A549 (cell line): ENCODE data around the gene ITGB1BP2. TPM values are rescaled to one million over a fixed set of nuclear protein-coding genes. Genes with fewer than 3 reads are reported as not detected.

Experiments
- BCL3 ChIP-seq: fragments of >200 bp; sonication (Bioruptor Twin); formaldehyde crosslinking; IDR thresholded peaks from 3 replicates; pipeline ENCODE4 v1.6.1; 2016
- CBX8 ChIP-seq: fragments of 200-600 bp; sonication (generic); IDR thresholded peaks from 2 replicates; pipeline ENCODE4 v1.6.1; 2016
- CHD2 ChIP-seq: fragments of 150-350 bp; IDR thresholded peaks from 2 replicates; pipeline ENCODE4 v1.6.1; 2014; ENCODE audit warnings: low read length; ENCODE audit not compliant: partially characterized antibody
- CHD4 ChIP-seq: fragments of 200-600 bp; sonication (generic); IDR thresholded peaks from 2 replicates; pipeline ENCODE4 v1.6.1; 2016; ENCODE audit warnings: antibody characterized with exemption, mild to moderate bottlenecking, borderline replicate concordance
- CTCF ChIP-seq: fragments of >200 bp; sonication (Bioruptor Twin); formaldehyde crosslinking; IDR thresholded peaks from 3 replicates; pipeline ENCODE4 v1.5.1; 2016
- E2F6 ChIP-seq: IDR thresholded peaks from 2 replicates; pipeline ENCODE4 v1.6.1; 2012; ENCODE audit warnings: low read depth, borderline replicate concordance
- EHMT2 ChIP-seq: fragments of 200-600 bp; sonication (generic); IDR thresholded peaks from 2 replicates; pipeline ENCODE4 v1.6.1; 2016; ENCODE audit warnings: antibody characterized with exemption, low read depth, mild to moderate bottlenecking, moderate library complexity
- ELK1 ChIP-seq: fragments of 150-350 bp; IDR thresholded peaks from 2 replicates; pipeline ENCODE4 v1.6.1; 2014; ENCODE audit warnings: low read depth, mild to moderate bottlenecking, low read length
- EP300 ChIP-seq, 2 experiments: fragments of >200 bp; sonication (Bioruptor Twin); formaldehyde crosslinking; IDR thresholded peaks; 2 replicates in 1 of 2; 3 replicates in 1 of 2; pipeline ENCODE4 v1.6.1; 2016 to 2017
- FOSB ChIP-seq: fragments of 250-450 bp; sonication (Bioruptor Pico); IDR thresholded peaks from 2 replicates; pipeline ENCODE4 v1.5.0; 2020; ENCODE audit warnings: mild to moderate bottlenecking, moderate library complexity
- GATA3 ChIP-seq: IDR thresholded peaks from 2 replicates; pipeline ENCODE4 v1.6.1; 2012; ENCODE audit warnings: borderline replicate concordance
- HDAC2 ChIP-seq: fragments of 200-600 bp; sonication (generic); IDR thresholded peaks from 2 replicates; pipeline ENCODE4 v1.6.1; 2016
- JUNB ChIP-seq: fragments of >200 bp; sonication (Bioruptor Twin); formaldehyde crosslinking; IDR thresholded peaks from 2 replicates; pipeline ENCODE4 v1.6.1; 2016
- KDM1A ChIP-seq: fragments of 200-600 bp; sonication (generic); IDR thresholded peaks from 2 replicates; pipeline ENCODE4 v1.6.1; 2016; ENCODE audit warnings: low read depth, mild to moderate bottlenecking
- KDM5A ChIP-seq: fragments of 200-600 bp; sonication (generic); IDR thresholded peaks from 2 replicates; pipeline ENCODE4 v1.6.1; 2016; ENCODE audit warnings: antibody characterized with exemption, mild to moderate bottlenecking
- NPAS2 ChIP-seq: fragments of 250-450 bp; sonication (Bioruptor Pico); IDR thresholded peaks from 2 replicates; pipeline ENCODE4 v1.8.0; 2022; ENCODE audit warnings: mild to moderate bottlenecking, moderate library complexity, borderline replicate concordance
- PBX3 ChIP-seq: IDR thresholded peaks from 2 replicates; pipeline ENCODE4 v1.6.1; 2012
- PHF8 ChIP-seq: fragments of 200-600 bp; sonication (generic); IDR thresholded peaks from 2 replicates; pipeline ENCODE4 v1.6.1; 2016; ENCODE audit warnings: low read depth, mild to moderate bottlenecking, antibody characterized with exemption, moderate library complexity, borderline replicate concordance
- RAD21 ChIP-seq, 2 experiments: fragments of >200 bp in 1 of 2; sonication (Bioruptor Twin) in 1 of 2; formaldehyde crosslinking in 1 of 2; IDR thresholded peaks in 1 of 2; conservative IDR thresholded peaks in 1 of 2; 2 replicates in 1 of 2; 3 replicates in 1 of 2; pipeline ENCODE4 v1.6.1; 2012 to 2018; ENCODE audit warnings: inconsistent platforms in 1 of 2
- REST ChIP-seq: fragments of 200-600 bp; sonication (generic); IDR thresholded peaks from 2 replicates; pipeline ENCODE4 v1.6.1; 2016; ENCODE audit warnings: antibody characterized with exemption, mild to moderate bottlenecking, moderate library complexity
- RFX5 ChIP-seq: fragments of 450-650 bp; IDR thresholded peaks from 2 replicates; pipeline ENCODE4 v1.7.1; 2014; ENCODE audit warnings: antibody characterized with exemption, mild to moderate bottlenecking, moderate library complexity
- RNF2 ChIP-seq: fragments of 200-600 bp; sonication (generic); IDR thresholded peaks from 2 replicates; pipeline ENCODE4 v1.6.1; 2016; ENCODE audit warnings: low read depth, mild to moderate bottlenecking, antibody characterized with exemption, moderate library complexity, borderline replicate concordance
- SREBF2 ChIP-seq: fragments of 450-650 bp; IDR thresholded peaks from 2 replicates; pipeline ENCODE4 v1.6.1; 2014; ENCODE audit warnings: mild to moderate bottlenecking, moderate library complexity
- TFCP2L1 ChIP-seq: fragments of 250-450 bp; sonication (Bioruptor Pico); IDR thresholded peaks from 2 replicates; pipeline ENCODE4 v1.5.0; 2021; ENCODE audit warnings: mild to moderate bottlenecking
- TP53 ChIP-seq: fragments of 250-450 bp; sonication (Bioruptor Pico); IDR thresholded peaks from 2 replicates; pipeline ENCODE4 v1.5.0; 2021; ENCODE audit warnings: mild to moderate bottlenecking, moderate library complexity
- ZC3H11A ChIP-seq: fragments of 450-650 bp; IDR thresholded peaks from 2 replicates; pipeline ENCODE4 v1.6.1; 2014; ENCODE audit warnings: antibody characterized with exemption, mild to moderate bottlenecking
- ZSCAN20 ChIP-seq: fragments of 250-450 bp; sonication (Bioruptor Pico); IDR thresholded peaks from 2 replicates; pipeline ENCODE4 v1.8.0; 2022; ENCODE audit warnings: mild to moderate bottlenecking, moderate library complexity
- polyA plus RNA-seq, 4 experiments: library from polyadenylated mRNA; depleted of rRNA in 3 of 4; stranded (reverse); fragments of >200 nt; fragmentation: RNase III in 1 of 4; extraction: RNeasy Plus Mini Kit Qiagen cat#74134 plus additional on column Dnase treatment in 1 of 4; gene quantifications; 2 replicates in 3 of 4; 3 replicates in 1 of 4; pipeline ENCODE4 v1.2.3, GENCODE V29; 2011 to 2017

ITGB1BP2 gene
- polyA plus RNA-seq, 2 of the 4 experiments (the other 2 are of a cell fraction): 1.4 to 3.1 TPM

GRCh38 chrX:71283403-71284143, 18.0 kb upstream of the ITGB1BP2 start, which contains the start of gene NONO (continued):
- TF ChIP-seq E2F6 (peak; percentile 66; the same call in 1 of the 2 replicates), NPAS2 (CRISPR knock-in tag) (no peak), EHMT2 (no peak), JUNB (no peak), ZC3H11A (no peak), EP300 (IDR thresholded peaks at IDR 0.05) (no peak), BCL3 (peak; percentile 53; the same call in 1 of the 3 replicates), CTCF (no peak), CHD2 (no peak), SREBF2 (no peak), KDM1A (no peak), PBX3 (peak; percentile 90), CHD4 (no peak), TP53 (CRISPR knock-in tag) (no peak), KDM5A (no peak), ZSCAN20 (no peak), PHF8 (peak; percentile 95), GATA3 (no peak), CBX8 (no peak), RFX5 (no peak), HDAC2 (no peak), RAD21 (conservative IDR thresholded peaks at IDR 0.05 in 1 of 2, IDR thresholded peaks at IDR 0.05 in 1 of 2) (no peak), REST (peak; percentile 45; the same call in 1 of the 2 replicates), ELK1 (no peak), RNF2 (no peak), TFCP2L1 (CRISPR knock-in tag) (no peak), FOSB (CRISPR knock-in tag) (peak; percentile 42; the same call in 1 of the 2 replicates)
